IMR-90 (cell line): Measurements from ENCODE around the gene RAB33B.

Source experiments
- CEBPB ChIP-seq: IDR thresholded peaks from 2 replicates; pipeline ENCODE4 v1.6.1; 2012; ENCODE audit warnings: low read depth, low read length, improper control_type of control experiment
- CHD1 ChIP-seq: IDR thresholded peaks from 2 replicates; pipeline ENCODE4 v1.6.1; 2012; ENCODE audit warnings: low read depth, low read length, improper control_type of control experiment
- CTCF ChIP-seq: conservative IDR thresholded peaks from 2 replicates; pipeline ENCODE4 v1.5.1; 2012; ENCODE audit warnings: mild to moderate bottlenecking, low read depth, low read length, improper control_type of control experiment
- FOS ChIP-seq: fragments of 150-350 bp; IDR thresholded peaks from 2 replicates; pipeline ENCODE4 v1.6.1; 2016; ENCODE audit warnings: low read depth, low read length
- MAFK ChIP-seq: IDR thresholded peaks from 2 replicates; pipeline ENCODE4 v1.6.1; 2012; ENCODE audit warnings: low read depth, low read length, improper control_type of control experiment
- MAZ ChIP-seq: IDR thresholded peaks from 2 replicates; pipeline ENCODE4 v1.6.1; 2012; ENCODE audit warnings: low read depth, mild to moderate bottlenecking, low read length, improper control_type of control experiment, moderate library complexity, borderline replicate concordance
- MXI1 ChIP-seq: IDR thresholded peaks from 2 replicates; pipeline ENCODE4 v1.6.1; 2012; ENCODE audit warnings: low read depth, mild to moderate bottlenecking, low read length, moderate library complexity, borderline replicate concordance
- POLR2A ChIP-seq: IDR thresholded peaks from 2 replicates; pipeline ENCODE4 v1.6.1; 2012; ENCODE audit warnings: mild to moderate bottlenecking, low read depth, low read length
- RAD21 ChIP-seq: IDR thresholded peaks from 2 replicates; pipeline ENCODE4 v1.6.1; 2012; ENCODE audit warnings: low read length, improper control_type of control experiment
- RCOR1 ChIP-seq: IDR thresholded peaks from 2 replicates; pipeline ENCODE4 v1.6.1; 2012; ENCODE audit warnings: mild to moderate bottlenecking, low read length, improper control_type of control experiment; ENCODE audit not compliant: insufficient replicate concordance
- RFX5 ChIP-seq: IDR thresholded peaks from 2 replicates; pipeline ENCODE4 v1.8.0; 2012; ENCODE audit warnings: low read depth, mild to moderate bottlenecking, low read length, moderate library complexity
- USF2 ChIP-seq: fragments of 150-350 bp; IDR thresholded peaks from 2 replicates; pipeline ENCODE4 v1.6.1; 2017; ENCODE audit warnings: mild to moderate bottlenecking, antibody characterized with exemption, low read length, low read depth

GRCh38 chr4:139455126-139455538 is 1.2 kb downstream of the RAB33B start:
- TF ChIP-seq CTCF (no peak), USF2 (no peak), POLR2A (no peak), RAD21 (no peak), CHD1 (no peak), MAFK (no peak), MAZ (no peak), RCOR1 (no peak), RFX5 (no peak), FOS (no peak), MXI1 (no peak), CEBPB (no peak)
